Tongue (tissue), 2 donors: ENCODE measurements around the gene DAB1. TPM values are rescaled to one million over a fixed set of nuclear protein-coding genes. Genes with fewer than 3 reads are reported as not detected.

Experiments
- DNase-seq: peaks from one replicate; pipeline ENCODE4 v3.0.0-alpha.2; 2015
- total RNA-seq: library from RNA; depleted of rRNA; stranded (reverse); fragments of >200 nt; gene quantifications from one replicate; pipeline ENCODE4 v1.2.3, GENCODE V29; 2014

DAB1 gene
- total RNA-seq, 1 donor from 2014 or later, result 2.5 TPM

- peak; percentile 17 for DNase-seq
Observed at GRCh38 chr1:57019236-57019839, 404.5 kb downstream of the DAB1 start.

- DNase-seq, result no peak
Observed at GRCh38 chr1:57018119-57018518, 405.7 kb downstream of the DAB1 start.

- DNase-seq, result no peak
Observed at GRCh38 chr1:57017717-57018116, 406.1 kb downstream of the DAB1 start.

- DNase-seq, result no peak
Observed at GRCh38 chr1:57017200-57017599, 406.7 kb downstream of the DAB1 start.

GRCh38 chr1:57015071-57015470 is 408.8 kb downstream of the DAB1 start:
- DNase-seq, result no peak

GRCh38 chr1:57013522-57013921 is 410.3 kb downstream of the DAB1 start:
- DNase-seq, result peak; percentile 28

- DNase-seq, result peak; percentile 79
Observed at GRCh38 chr1:57012315-57012714, 411.5 kb downstream of the DAB1 start.

GRCh38 chr1:57010511-57010910 is 413.3 kb downstream of the DAB1 start:
- DNase-seq, result no peak

GRCh38 chr1:57007948-57008347 is 415.9 kb downstream of the DAB1 start:
- DNase-seq, result peak; percentile 51

- DNase-seq, result no peak
Observed at GRCh38 chr1:57007472-57007871, 416.4 kb downstream of the DAB1 start.

- no peak for DNase-seq
Observed at GRCh38 chr1:57003398-57004139, 420.3 kb downstream of the DAB1 start.

- DNase-seq, result no peak
Observed at GRCh38 chr1:56995414-56996100, 428.3 kb downstream of the DAB1 start.

GRCh38 chr1:56993475-56993874 is 430.4 kb downstream of the DAB1 start:
- peak; percentile 31 for DNase-seq

GRCh38 chr1:56992318-56993125 is 431.3 kb downstream of the DAB1 start:
- DNase-seq, result no peak

- DNase-seq, result no peak
Observed at GRCh38 chr1:56991576-56991975, 432.3 kb downstream of the DAB1 start.

- no peak for DNase-seq
Observed at GRCh38 chr1:56986397-56986796, 437.5 kb downstream of the DAB1 start.

GRCh38 chr1:56985857-56986256 is 438.0 kb downstream of the DAB1 start:
- DNase-seq, result no peak

GRCh38 chr1:56983484-56983883 is 440.4 kb downstream of the DAB1 start:
- no peak for DNase-seq

GRCh38 chr1:56979986-56980755 is 443.7 kb downstream of the DAB1 start:
- peak; percentile 58 for DNase-seq

GRCh38 chr1:56978819-56979218 is 445.0 kb downstream of the DAB1 start:
- DNase-seq, result no peak

- DNase-seq, result no peak
Observed at GRCh38 chr1:56977910-56978309, 445.9 kb downstream of the DAB1 start.

- DNase-seq, result no peak
Observed at GRCh38 chr1:56975446-56975845, 448.4 kb downstream of the DAB1 start.
